Fibroblast of skin of right quadriceps (primary cell): ENCODE data around the gene GABRR2.
"Not testable (repeated sequence)": the region's sequence is repeated elsewhere in the genome, so short reads cannot be mapped to it uniquely, and the experiment has no call there.

Source experiments
- DNase-seq: peaks from one replicate; pipeline ENCODE4 v3.0.0-alpha.2; 2013

Gene GABRR2

DNA sequence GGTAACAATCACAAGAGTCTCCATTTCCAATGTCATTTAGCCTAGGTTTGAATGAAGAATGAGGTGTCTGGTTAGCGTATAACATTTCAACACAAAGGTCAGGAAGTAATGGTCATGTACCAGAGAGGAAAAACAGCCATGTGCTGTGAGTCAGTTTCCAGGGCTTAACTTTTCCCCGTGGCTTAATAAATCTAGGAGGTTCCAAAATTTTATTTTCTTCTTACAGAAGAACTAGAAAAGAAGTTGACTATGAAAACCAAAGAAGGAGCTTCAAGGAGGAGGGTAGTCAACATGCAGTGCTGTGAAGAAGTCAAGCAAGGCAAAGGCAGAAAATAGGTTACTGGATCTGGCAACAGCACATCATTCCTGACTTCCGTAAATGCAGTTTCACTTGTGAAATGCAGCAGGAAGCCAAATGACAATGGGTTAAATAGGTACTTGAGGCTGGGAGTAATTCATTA, 8.4 kb upstream of the GABRR2 start:
- peak; percentile 3 for DNase-seq

GRCh38 chr6:89321131-89321970, 6.3 kb upstream of the GABRR2 start:
- DNase-seq: no peak

GRCh38 chr6:89320012-89320559, 5.0 kb upstream of the GABRR2 start:
- no peak for DNase-seq

- no peak for DNase-seq
These were observed 2.0 kb upstream of the GABRR2 start for GRCh38 chr6:89317067-89317466.

- DNase-seq: no peak
These were observed 407 bp downstream of the GABRR2 start for GRCh38 chr6:89314692-89315091.

GRCh38 chr6:89313006-89313405, 2.1 kb downstream of the GABRR2 start:
- DNase-seq: peak; percentile 91

DNA sequence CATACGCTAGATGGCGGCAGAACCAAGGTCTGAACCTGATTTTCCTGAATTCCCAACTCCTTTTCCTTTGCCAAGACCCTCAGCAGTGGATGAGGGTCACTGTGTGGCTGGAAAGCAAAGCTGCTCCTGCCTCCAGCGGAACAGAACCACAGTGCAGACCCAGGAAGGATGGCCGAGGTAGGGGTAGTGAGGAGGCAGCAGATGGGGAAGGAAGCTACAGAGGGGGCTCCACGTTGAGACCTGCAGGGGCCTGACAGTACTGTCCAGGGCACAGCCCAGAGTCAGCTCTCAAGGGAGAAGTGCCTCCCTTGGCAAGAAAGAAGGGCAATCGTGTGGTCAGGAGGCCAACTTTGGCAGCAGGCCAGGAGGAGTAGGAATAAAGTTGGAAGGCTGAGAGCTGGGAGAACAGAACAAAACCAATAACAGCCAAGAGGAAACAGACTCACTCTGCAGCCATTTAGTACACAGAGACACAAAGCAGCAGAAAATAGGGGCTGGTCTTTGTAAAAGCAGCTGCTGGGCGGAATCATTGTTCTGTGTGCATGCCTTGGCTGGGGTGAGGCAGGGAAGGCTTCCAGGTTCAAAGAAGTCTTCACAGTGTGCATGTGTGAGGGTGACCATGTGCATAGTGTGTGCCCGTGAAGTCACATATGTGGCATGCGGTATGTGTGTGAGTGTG, 3.1 kb downstream of the GABRR2 start:
- DNase-seq: peak; percentile 47

DNA sequence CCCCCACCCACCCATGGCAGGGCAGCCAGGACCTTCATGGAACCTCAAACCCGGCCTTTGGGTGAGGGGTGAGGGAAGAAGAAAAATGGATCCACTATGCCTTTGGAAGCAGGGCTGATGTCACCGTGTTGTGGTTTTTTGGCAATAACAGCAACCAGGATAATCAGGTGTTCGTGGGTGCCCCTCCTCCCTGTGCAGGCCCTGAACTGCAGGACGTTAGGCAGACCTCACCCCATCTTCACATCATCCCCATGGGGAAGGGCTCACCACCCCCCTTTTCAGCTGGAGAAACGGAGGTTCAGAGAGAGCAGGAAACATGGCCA, 3.6 kb downstream of the GABRR2 start:
- no peak for DNase-seq

DNA sequence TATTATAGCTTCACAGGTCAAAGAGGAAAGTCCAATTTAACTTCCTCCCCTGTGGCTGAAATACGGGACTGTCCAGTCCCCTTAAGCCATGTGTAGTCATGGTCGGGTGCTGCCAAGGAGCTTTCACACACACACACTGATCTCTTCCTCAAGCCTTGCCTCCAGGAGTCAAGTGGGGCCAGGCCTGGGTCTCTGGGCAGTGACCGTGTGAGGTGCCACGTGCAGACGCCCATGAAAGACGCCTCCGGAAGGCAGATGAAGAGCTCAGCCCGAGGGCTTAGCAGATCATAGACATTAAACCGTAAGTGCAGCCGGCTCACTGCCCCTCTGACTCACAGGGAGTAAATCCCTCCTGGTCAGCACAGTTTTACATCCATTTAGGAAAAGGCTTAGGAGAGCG, 4.2 kb downstream of the GABRR2 start:
- no peak for DNase-seq

DNA sequence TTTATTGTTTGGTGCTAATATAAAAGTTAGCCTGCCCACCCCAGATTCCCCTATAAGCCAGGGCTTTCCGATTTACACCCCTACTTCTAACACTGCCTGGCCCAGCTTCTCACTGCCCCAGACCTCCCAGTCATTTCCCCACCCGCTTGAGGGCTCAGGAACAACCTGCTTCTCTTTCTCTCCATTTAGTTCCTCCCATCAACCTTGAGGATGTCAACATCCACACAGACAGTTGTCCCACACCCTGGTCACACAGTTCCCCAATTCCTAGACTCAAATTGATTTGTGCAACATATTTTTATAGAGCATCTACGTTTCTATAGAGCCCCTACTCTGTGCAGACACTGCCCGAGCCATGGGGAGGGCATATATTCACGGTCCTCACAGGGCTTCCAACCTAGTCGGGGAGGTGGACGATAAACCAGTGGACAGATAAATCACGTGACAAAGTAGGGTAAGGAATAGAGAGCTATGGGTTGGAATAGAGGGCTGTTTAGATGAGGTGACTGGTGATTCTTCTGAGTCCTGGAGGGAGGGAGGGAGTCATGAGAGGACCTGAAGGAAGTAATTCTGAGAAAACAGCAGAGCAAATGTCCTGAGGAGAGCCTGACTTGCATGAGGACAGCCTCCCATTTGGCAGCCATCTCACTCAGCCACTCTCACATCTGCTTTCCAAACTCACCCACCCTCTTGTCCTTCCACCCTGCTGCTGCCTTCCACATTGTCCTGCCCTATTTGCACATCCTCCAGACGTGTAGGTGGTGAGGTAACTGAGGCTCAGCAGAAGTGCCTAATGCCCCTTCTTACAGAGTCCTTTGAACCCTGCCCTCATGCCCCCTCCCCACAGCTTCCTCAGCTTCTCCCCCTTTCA, 6.3 kb downstream of the GABRR2 start:
- no peak for DNase-seq

DNA sequence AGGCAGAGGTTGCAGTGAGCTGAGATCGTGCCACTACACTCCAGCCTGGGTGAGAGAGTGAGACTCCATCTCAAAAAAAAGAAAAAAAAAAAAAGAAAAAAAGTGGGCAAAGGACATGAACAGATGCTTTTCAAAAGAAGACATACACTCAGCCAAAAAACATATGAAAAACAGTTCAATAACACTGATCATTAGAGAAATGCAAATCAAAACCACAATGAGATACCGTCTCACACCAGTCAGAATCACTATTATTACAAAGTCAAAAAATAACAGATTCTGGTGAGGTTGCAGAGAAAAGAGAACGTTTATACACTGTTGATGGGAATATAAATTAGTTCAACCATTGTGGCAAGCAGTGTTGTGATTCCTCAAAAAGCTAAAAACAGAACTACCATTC, 10.6 kb downstream of the GABRR2 start:
- not testable (repeated sequence) for DNase-seq

DNA sequence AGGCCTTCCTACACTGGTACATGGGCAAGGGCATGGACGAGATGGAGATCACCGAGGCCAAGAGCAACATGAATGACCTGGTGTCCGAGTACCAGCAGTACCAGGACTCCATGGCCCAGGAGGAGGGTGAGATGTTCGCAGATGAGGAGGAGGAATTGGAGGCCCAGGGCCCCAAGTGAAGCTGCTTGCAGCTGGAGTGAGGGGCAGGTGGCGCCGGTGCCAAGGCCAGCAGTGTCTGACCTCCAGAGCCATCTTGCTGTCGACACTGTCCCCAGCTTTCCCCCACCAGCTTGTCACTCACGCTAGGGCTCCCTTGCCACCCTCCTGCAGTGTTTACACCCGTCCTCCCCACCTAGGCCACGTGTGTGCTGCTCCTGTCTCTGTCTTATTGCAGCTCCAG, 12.2 kb downstream of the GABRR2 start:
- no peak for DNase-seq

- no peak for DNase-seq
These were observed 12.8 kb downstream of the GABRR2 start for GRCh38 chr6:89302195-89302770.

GRCh38 chr6:89301586-89302194, 13.4 kb downstream of the GABRR2 start:
- no peak for DNase-seq

- no peak for DNase-seq
These were observed 15.6 kb downstream of the GABRR2 start for GRCh38 chr6:89299466-89299850.

DNA sequence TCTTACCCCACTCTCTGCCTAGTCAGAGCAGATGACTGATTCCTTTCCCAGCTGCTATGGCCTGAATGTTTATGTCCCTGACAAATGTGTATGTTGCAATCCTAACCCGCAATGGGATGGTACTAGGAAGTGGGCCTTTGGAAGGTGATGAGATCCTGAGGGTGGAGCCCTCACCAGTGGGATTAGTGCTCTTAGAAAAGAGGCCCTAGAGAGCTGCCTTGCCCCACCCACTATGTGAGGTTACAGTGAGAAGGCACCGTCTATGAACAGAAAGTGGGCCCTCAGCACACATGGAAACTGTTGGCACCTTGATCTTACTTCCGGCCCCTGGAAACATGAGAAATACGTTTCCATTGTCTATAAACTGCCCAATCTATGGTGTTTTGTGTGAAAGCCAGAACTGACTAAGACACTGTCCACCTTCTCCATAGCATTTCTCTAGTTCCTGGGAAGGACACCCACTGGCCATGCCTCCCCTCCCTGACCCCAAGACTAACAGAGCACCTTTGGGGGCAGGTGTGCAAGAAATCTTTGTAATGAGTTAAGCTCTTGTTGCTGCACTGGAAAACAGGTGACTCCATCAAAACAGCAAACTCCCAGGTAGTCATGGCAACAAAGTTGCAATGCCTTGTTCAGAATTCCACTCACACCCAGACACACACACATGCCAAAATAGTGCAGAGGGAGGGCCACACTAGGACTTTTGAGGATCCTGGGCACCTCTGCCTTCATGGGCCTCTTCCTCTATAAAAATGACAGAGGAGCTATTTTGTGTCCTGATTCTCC, 16.2 kb downstream of the GABRR2 start:
- DNase-seq: peak; percentile 8

- peak; percentile 92 for DNase-seq
These were observed 17.3 kb downstream of the GABRR2 start for GRCh38 chr6:89297695-89298351.

DNA sequence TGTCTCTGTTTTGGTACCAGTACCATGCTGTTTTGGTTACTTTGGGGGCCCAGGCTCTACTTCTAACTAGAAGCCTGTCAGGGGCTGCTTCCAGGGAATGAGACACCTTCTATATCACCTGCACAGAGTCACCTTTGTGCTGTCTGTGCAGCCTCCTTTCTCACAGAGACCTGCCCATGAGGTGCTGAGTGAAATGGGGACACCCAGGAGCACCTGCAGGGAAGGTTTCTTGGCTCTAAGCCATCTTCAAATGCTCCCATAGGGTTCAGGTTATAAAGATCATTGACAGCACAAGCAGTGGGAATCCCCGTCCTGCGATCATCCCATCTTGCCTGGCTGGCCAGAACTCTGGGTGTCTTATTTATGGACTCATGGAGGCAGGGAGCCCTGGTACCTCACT, 19.1 kb downstream of the GABRR2 start:
- no peak for DNase-seq

DNA sequence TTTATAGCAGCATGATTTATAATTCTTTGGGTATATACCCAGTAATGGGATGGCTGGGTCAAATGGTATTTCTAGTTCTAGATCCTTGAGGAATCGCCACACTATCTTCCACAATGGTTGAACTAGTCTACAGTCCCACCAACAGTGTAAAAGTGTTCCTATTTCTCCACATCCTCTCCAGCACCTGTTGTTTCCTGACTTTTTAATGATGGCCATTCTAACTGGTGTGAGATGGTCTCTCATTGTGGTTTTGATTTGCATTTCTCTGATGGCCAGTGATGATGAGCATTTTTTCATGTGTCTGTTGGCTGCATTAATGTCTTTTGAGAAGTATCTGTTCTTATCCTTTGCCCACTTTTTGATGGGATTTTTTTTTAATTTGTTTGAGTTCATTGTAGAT, 20.0 kb downstream of the GABRR2 start:
- DNase-seq: not testable (repeated sequence)

- DNase-seq: no peak
These were observed 23.8 kb downstream of the GABRR2 start for GRCh38 chr6:89291256-89291819.
